Right atrium auricular region (tissue), 2 donors: ENCODE measurements around the gene ACSL3. TPM values are rescaled to one million over a fixed set of nuclear protein-coding genes. Genes with fewer than 3 reads are reported as not detected.

Experiments used
- DNase-seq: peaks from one replicate; pipeline ENCODE4 v3.0.0-alpha.2; 2019; ENCODE audit warnings: low spot score
- H3K27ac ChIP-seq, 2 donors: fragments of 200-600 bp; sonication (generic); 1 replicate in 1 of 2; 2 replicates in 1 of 2; pipeline ENCODE4 v1.5.1; 2016 to 2019
- H3K27me3 ChIP-seq, 2 donors: fragments of 200-600 bp; sonication (generic); one replicate each; pipeline versions ENCODE4 v1.5.1 to v1.6.0; 2017 to 2019
- H3K36me3 ChIP-seq: fragments of 200-600 bp; sonication (generic); one replicate; pipeline ENCODE4 v1.5.1; 2016
- H3K4me1 ChIP-seq, 2 donors: fragments of 200-600 bp; sonication (generic); one replicate each; pipeline versions ENCODE4 v1.5.1 to v1.6.0; 2017 to 2019
- H3K4me3 ChIP-seq, 2 donors: fragments of 200-600 bp; sonication (generic); 1 replicate in 1 of 2; 2 replicates in 1 of 2; pipeline ENCODE4 v1.5.1; 2017 to 2019; ENCODE audit warnings: mild to moderate bottlenecking in 1 of 2, moderate library complexity in 1 of 2
- H3K9me3 ChIP-seq, 2 donors: fragments of 200-600 bp; sonication (generic); one replicate each; pipeline ENCODE4 v1.5.1; 2019
- CTCF ChIP-seq, 2 donors: fragments of 200-600 bp; sonication (generic); IDR thresholded peaks; one replicate each; pipeline ENCODE4 v1.5.1; 2019; ENCODE audit warnings: antibody characterized with exemption in 2 of 2
- total RNA-seq, 2 donors: library from RNA; depleted of rRNA; stranded (reverse); fragments of >200 nt; gene quantifications; one replicate each; pipeline ENCODE4 v1.1.0, GENCODE V29; 2016

The ACSL3 gene
- total RNA-seq, 2 donors from 2014 or later: 29.0 to 35.7 TPM

DNA sequence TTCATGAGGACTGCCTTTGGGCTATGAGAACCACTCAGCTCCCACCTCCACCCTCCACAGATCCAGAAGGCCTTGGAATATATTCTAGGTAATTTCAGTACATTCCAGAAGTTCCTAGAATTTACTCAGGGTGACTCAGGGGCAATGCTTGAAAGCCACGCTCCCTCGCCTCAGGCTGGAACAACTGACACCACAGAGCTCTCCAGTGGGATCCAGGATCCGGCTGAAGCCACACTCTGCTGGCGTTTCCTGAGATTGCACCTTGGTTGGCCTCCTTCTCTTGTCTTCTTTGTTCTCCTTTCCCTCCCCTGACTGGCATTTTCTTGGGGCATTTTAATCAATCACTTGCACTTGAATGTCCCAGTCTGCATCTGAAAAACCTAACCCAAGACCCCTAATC, 98.5 kb downstream of the ACSL3 start:
- Histone ChIP-seq H3K27ac (no peak overlapping the region), H3K27me3 (no peaks in the 10 kb centered on the region), H3K4me1 (no peaks in the 10 kb centered on the region), H3K4me3 (no peak overlapping the region), H3K9me3 (peaks cover 0 to 5% of the 10 kb centered on the region in 2 donors), H3K36me3 (no peaks in the 10 kb centered on the region)
- TF ChIP-seq CTCF (IDR thresholded peaks at IDR 0.05): no peak
- no peak for DNase-seq

GRCh38 chr2:222960126-222960525, 99.3 kb downstream of the ACSL3 start:
- H3K9me3 ChIP-seq: peaks cover 0 to 5% of the 10 kb centered on the region in 2 donors
- no peak overlapping the region for H3K27ac ChIP-seq
- no peak for TF ChIP-seq CTCF (IDR thresholded peaks at IDR 0.05)
- H3K4me1 ChIP-seq: no peaks in the 10 kb centered on the region
- H3K4me3 ChIP-seq: no peak overlapping the region
- no peaks in the 10 kb centered on the region for H3K36me3 ChIP-seq
- DNase-seq: no peak
- H3K27me3 ChIP-seq: no peaks in the 10 kb centered on the region

- DNase-seq: no peak
- Histone ChIP-seq H3K9me3 (no peaks in the 10 kb centered on the region), H3K4me3 (no peak overlapping the region), H3K27ac (no peak overlapping the region), H3K36me3 (no peaks in the 10 kb centered on the region), H3K27me3 (no peaks in the 10 kb centered on the region), H3K4me1 (no peaks in the 10 kb centered on the region)
- TF ChIP-seq CTCF (IDR thresholded peaks at IDR 0.05): no peak
These were observed 102.8 kb downstream of the ACSL3 start for GRCh38 chr2:222963641-222964040.

DNA sequence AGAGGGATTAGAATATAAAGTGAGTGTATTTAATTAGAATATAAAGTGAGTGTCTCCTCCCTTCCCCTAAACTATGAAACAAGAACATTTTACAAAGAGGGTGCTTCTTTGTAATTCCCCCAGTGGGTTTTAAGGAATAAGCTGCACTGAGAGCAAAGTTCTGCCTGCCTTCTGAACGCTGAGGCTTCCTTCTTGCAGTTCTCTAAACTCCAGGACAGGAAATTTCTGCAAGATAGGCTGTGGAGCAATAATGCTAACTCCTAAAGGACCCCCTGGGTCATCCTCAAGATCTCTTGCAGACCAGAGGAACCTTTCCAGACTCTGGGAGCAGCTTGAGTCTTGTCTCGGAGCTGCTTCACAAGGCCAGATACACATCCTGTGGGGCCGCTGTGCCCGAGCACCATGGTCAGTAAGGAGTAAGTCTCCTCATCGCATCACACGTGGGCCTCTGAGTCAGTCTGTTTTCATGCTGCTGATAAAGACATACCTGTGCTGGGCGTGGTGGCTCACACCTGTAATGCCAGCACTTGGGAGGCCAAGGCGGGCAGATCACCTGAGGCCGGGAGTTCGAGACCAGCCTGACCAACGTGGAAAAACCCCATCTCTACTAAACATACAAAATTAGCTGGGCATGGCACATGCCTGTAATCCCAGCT, 103.7 kb downstream of the ACSL3 start:
- H3K36me3 ChIP-seq: no peaks in the 10 kb centered on the region
- no peaks in the 10 kb centered on the region for H3K27me3 ChIP-seq
- H3K4me3 ChIP-seq: no peak overlapping the region
- H3K9me3 ChIP-seq: no peaks in the 10 kb centered on the region
- no peak overlapping the region for H3K27ac ChIP-seq
- H3K4me1 ChIP-seq: no peaks in the 10 kb centered on the region
- TF ChIP-seq CTCF (IDR thresholded peaks at IDR 0.05): no peak
- no peak for DNase-seq

DNA sequence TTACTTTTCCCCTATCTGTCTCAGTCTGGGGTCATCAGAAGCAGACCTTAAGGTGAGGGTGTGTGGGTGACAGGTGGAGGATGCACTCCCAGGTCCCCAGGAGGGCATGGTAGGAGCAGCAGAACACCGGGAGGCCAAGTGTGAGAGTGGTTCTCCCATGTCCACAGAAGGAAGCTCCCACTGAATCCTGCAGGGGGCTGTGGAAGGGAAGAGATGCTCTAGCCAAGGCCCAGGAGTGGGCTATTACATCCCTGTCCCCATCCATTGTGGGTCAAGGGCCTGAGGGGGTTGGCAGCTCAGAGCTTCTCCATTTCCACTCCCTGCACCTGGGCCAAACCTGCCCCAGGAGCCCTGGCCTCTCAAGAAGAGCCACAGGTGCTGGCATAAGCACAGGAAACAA, 104.7 kb downstream of the ACSL3 start:
- Histone ChIP-seq H3K36me3 (no peaks in the 10 kb centered on the region), H3K9me3 (no peaks in the 10 kb centered on the region)

More for the DNA sequence above, 104.7 kb downstream of the ACSL3 start:
- DNase-seq: no peak
- no peaks in the 10 kb centered on the region for H3K27me3 ChIP-seq
- no peak for TF ChIP-seq CTCF (IDR thresholded peaks at IDR 0.05)
- no peak overlapping the region for H3K27ac ChIP-seq
- H3K4me1 ChIP-seq: no peaks in the 10 kb centered on the region
- H3K4me3 ChIP-seq: no peak overlapping the region
